HL-60 (cell line): ENCODE data around the gene MCM3AP.

Source experiments
- DNase-seq, 2 experiments: peaks; one replicate each; pipeline ENCODE4 v3.0.0-alpha.2; 2010 to 2020; ENCODE audit warnings: low read depth in 1 of 2, low spot score in 1 of 2
- H3K27ac ChIP-seq: fragments of 250-450 bp; sonication (Bioruptor Pico); replicated peaks from 2 replicates; pipeline ENCODE4 v1.5.1; 2020; ENCODE audit warnings: mild to moderate bottlenecking, moderate library complexity
- H3K27me3 ChIP-seq: fragments of 250-450 bp; sonication (Bioruptor Pico); 2 replicates; pipeline ENCODE4 v1.5.1; 2021; ENCODE audit warnings: mild to moderate bottlenecking, moderate library complexity; ENCODE audit not compliant: insufficient read depth, poor library complexity, severe bottlenecking
- H3K4me3 ChIP-seq: replicated peaks from 2 replicates; pipeline ENCODE4 v1.5.1; 2011; ENCODE audit warnings: mild to moderate bottlenecking, control low read depth, low read length; ENCODE audit not compliant: insufficient read depth
- GABPA ChIP-seq: IDR thresholded peaks from 2 replicates; pipeline ENCODE4 v1.6.1; 2012; ENCODE audit warnings: low read depth
- POLR2AphosphoS5 ChIP-seq: IDR thresholded peaks from 2 replicates; pipeline ENCODE4 v1.6.1; 2012; ENCODE audit warnings: low read depth
- SPI1 ChIP-seq: IDR thresholded peaks from 2 replicates; pipeline ENCODE4 v1.6.1; 2012; ENCODE audit warnings: low read depth, mild to moderate bottlenecking, borderline replicate concordance
- TF ChIP-seq, protein P1 (sequence below): IDR thresholded peaks from 2 replicates; pipeline ENCODE4 v1.6.1; 2012; ENCODE audit warnings: low read depth; ENCODE audit not compliant: insufficient replicate concordance
- TF ChIP-seq, protein P2 (sequence below): IDR thresholded peaks from one replicate; pipeline ENCODE4 v1.5.1; 2011; ENCODE audit warnings: low read length, control low read depth, inconsistent platforms; ENCODE audit not compliant: insufficient read depth

Gene MCM3AP

DNA sequence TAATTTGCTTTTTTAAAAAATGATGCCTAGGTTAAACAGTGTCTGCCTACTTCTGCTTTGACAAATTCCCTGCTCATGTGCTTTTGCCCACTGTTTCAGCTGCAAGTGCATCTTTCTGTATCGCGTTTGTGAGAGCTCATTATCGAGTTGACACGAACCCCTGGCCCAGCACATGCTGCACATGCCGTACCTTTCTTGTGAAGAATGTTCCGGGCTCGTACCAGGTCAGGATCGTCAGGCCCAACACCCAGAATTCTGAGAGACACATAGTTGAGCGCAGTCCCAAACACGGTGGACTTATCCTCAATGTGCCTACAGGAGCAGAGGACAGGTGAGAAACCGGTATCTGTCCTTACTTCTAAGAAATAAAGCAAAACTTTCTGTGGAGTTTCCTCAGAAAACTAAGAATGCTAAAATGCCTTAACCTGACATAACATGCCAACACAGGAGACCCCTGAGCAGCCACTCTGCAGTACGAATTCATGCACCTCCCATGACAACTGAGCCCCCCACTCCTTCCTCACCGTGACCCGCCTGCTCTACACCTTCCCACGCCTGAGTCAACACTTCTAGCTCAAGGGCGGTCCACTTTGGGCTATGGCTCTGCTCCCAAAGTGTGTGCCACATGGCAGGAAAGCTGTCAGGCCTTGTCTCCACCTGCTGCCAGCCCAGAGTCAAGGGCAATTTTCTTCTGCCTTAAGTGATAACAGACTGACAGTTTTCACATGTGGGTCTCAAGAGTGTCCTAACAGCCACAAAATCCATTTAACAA is 63.6 kb downstream of the MCM3AP start:
- no peak for DNase-seq
- Histone ChIP-seq H3K27me3 (no peaks in the 10 kb centered on the region), H3K27ac (no peak overlapping the region), H3K4me3 (no peak overlapping the region)
- TF ChIP-seq, protein P1, sequence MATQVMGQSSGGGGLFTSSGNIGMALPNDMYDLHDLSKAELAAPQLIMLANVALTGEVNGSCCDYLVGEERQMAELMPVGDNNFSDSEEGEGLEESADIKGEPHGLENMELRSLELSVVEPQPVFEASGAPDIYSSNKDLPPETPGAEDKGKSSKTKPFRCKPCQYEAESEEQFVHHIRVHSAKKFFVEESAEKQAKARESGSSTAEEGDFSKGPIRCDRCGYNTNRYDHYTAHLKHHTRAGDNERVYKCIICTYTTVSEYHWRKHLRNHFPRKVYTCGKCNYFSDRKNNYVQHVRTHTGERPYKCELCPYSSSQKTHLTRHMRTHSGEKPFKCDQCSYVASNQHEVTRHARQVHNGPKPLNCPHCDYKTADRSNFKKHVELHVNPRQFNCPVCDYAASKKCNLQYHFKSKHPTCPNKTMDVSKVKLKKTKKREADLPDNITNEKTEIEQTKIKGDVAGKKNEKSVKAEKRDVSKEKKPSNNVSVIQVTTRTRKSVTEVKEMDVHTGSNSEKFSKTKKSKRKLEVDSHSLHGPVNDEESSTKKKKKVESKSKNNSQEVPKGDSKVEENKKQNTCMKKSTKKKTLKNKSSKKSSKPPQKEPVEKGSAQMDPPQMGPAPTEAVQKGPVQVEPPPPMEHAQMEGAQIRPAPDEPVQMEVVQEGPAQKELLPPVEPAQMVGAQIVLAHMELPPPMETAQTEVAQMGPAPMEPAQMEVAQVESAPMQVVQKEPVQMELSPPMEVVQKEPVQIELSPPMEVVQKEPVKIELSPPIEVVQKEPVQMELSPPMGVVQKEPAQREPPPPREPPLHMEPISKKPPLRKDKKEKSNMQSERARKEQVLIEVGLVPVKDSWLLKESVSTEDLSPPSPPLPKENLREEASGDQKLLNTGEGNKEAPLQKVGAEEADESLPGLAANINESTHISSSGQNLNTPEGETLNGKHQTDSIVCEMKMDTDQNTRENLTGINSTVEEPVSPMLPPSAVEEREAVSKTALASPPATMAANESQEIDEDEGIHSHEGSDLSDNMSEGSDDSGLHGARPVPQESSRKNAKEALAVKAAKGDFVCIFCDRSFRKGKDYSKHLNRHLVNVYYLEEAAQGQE, result no peak
- TF ChIP-seq POLR2AphosphoS5 (no peak), GABPA (no peak), SPI1 (no peak)
- TF ChIP-seq, protein P2, sequence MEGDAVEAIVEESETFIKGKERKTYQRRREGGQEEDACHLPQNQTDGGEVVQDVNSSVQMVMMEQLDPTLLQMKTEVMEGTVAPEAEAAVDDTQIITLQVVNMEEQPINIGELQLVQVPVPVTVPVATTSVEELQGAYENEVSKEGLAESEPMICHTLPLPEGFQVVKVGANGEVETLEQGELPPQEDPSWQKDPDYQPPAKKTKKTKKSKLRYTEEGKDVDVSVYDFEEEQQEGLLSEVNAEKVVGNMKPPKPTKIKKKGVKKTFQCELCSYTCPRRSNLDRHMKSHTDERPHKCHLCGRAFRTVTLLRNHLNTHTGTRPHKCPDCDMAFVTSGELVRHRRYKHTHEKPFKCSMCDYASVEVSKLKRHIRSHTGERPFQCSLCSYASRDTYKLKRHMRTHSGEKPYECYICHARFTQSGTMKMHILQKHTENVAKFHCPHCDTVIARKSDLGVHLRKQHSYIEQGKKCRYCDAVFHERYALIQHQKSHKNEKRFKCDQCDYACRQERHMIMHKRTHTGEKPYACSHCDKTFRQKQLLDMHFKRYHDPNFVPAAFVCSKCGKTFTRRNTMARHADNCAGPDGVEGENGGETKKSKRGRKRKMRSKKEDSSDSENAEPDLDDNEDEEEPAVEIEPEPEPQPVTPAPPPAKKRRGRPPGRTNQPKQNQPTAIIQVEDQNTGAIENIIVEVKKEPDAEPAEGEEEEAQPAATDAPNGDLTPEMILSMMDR, result no peak

DNA sequence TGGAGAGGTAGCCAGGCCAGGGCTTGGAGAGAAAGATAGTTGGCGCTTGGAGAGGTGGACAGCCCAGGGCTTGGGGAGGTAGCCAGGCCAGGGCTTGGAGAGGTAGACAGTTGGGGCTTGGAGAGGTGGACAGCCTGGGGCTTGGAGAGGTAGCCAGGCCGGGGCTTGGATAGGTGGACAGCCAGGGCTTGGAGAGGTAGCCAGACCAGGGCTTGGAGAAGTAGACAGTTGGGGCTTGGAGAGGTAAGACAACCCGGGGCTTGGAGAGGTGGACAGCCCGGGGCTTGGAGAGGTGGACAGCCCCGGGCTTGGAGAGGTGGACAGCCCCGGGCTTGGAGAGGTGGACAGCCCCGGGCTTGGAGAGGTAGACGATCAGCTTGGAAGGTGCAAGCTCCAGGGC is 64.6 kb downstream of the MCM3AP start:
- no peak overlapping the region for H3K27ac ChIP-seq
- no peak overlapping the region for H3K4me3 ChIP-seq
- no peak for DNase-seq
- no peaks in the 10 kb centered on the region for H3K27me3 ChIP-seq
- TF ChIP-seq, protein P1, result no peak
- TF ChIP-seq GABPA, result no peak
- no peak for TF ChIP-seq SPI1
- TF ChIP-seq, protein P2, result no peak
- no peak for TF ChIP-seq POLR2AphosphoS5

DNA sequence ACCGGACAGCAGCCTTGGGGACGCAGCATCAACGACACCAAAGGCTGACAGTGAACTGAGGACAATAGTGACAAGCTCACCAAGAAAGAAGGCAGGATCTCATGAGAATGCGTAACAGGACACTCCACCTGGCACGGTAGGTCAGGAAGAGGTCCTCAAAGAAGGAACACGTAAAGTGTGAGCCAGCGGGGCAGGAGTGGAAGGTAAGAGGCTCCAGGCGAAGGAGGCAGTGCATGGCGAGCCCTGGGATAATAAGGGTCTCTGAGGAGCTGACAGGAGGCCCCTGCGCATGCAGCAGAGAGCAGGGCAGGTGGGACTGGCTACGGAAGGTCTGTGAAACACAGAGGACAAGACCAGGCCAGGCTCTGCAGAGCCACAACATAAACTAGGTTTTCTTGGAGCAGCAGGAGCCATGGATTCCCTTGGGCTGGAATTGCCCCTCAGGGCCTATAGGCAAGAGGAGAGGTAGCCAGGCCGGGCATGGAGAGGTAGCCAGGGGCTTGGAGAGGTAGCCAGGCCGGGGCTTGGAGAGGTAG is 65.1 kb downstream of the MCM3AP start:
- H3K27me3 ChIP-seq, result no peaks in the 10 kb centered on the region
- no peak for DNase-seq
- TF ChIP-seq, protein P1, result no peak
- TF ChIP-seq GABPA (no peak), POLR2AphosphoS5 (no peak), SPI1 (no peak)
- TF ChIP-seq, protein P2, result no peak

More for the DNA sequence above, 65.1 kb downstream of the MCM3AP start:
- Histone ChIP-seq H3K27ac (no peak overlapping the region), H3K4me3 (no peak overlapping the region)
